HCT116 (cell line): ENCODE measurements around the gene RELL1. TPM values are rescaled to one million over a fixed set of nuclear protein-coding genes. Genes with fewer than 3 reads are reported as not detected.

Source experiments
- ATAC-seq: fragments of 200-7000 bp; cut with Tn5 transposase; 2 replicates; pipeline ENCODE4 v1.9.1; 2020; ENCODE audit warnings: mild to moderate bottlenecking, moderate library complexity
- BruUV-seq: library from RNA; stranded (reverse); fragments of 400-500 nt; replicated peaks from 2 replicates; lab custom pipeline; 2021; lab: Mats Ljungman, UMichigan
- CTCF ChIA-PET: fragments of 300-600 bp; sonication (Branson Sonifier 250); formaldehyde crosslinking; loops from one replicate; lab custom pipeline; 2021; ENCODE audit warnings: antibody characterized with exemption; lab: Charles Lee
- POLR2A ChIA-PET: fragments of 300-600, 350-600 bp; sonication (Branson Sonifier 250); formaldehyde crosslinking; loops from one replicate; lab custom pipeline; 2021; ENCODE audit warnings: antibody characterized with exemption; lab: Charles Lee
- RAD21 ChIA-PET, 2 experiments: fragments of 300-600 bp; sonication (Branson Sonifier 250); formaldehyde crosslinking; loops; one replicate each; lab custom pipeline; 2023; ENCODE audit warnings: low total read pairs in 2 of 2; ENCODE audit not compliant: uncharacterized antibody in 2 of 2, unreplicated experiment in 2 of 2, low non-redundant PET in 1 of 2; lab: Charles Lee
- DNase-seq: peaks from one replicate; pipeline ENCODE4 v3.0.0-alpha.2; 2010; ENCODE audit warnings: low read depth, low spot score
- H2AFZ ChIP-seq: fragments of 200-600 bp; shearing (Covaris generic), sonication (generic); 2 replicates; pipeline ENCODE4 v1.6.1; 2017; ENCODE audit warnings: low read depth, mixed run types, mixed read lengths, antibody characterized with exemption, low read length; ENCODE audit not compliant: poor library complexity, severe bottlenecking
- H3K27ac ChIP-seq: 2 replicates; pipeline ENCODE4 v1.5.1; 2012; ENCODE audit warnings: low read depth, low read length
- H3K27me3 ChIP-seq: fragments of 200-600 bp; sonication (generic); 2 replicates; pipeline ENCODE4 v1.6.1; 2016; ENCODE audit warnings: mixed run types, low read length, mixed read lengths; ENCODE audit not compliant: insufficient read depth
- H3K36me3 ChIP-seq, 2 experiments: fragments of 200-500 bp in 1 of 2; fragments of 200-600 bp in 1 of 2; sonication (Bioruptor generic) in 1 of 2; sonication (generic) in 1 of 2; 2 replicates each; pipeline versions ENCODE4 v1.5.1 to v1.6.1; 2014 to 2016; ENCODE audit warnings: low read length in 2 of 2, inconsistent platforms in 1 of 2, mixed read lengths in 1 of 2, mixed run types in 1 of 2; ENCODE audit not compliant: insufficient read depth in 2 of 2, control insufficient read depth in 1 of 2
- H3K4me1 ChIP-seq, 2 experiments: fragments of 200-600 bp in 1 of 2; sonication (generic) in 1 of 2; 2 replicates each; pipeline versions ENCODE4 v1.5.1 to v1.6.1; 2012 to 2017; ENCODE audit warnings: low read length in 2 of 2, inconsistent platforms in 1 of 2, mild to moderate bottlenecking in 1 of 2, mixed read lengths in 1 of 2, mixed run types in 1 of 2, moderate library complexity in 1 of 2; ENCODE audit not compliant: insufficient read depth in 2 of 2, control insufficient read depth in 1 of 2
- H3K4me2 ChIP-seq: fragments of 200-600 bp; sonication (generic); 2 replicates; pipeline ENCODE4 v1.6.1; 2017; ENCODE audit warnings: mixed run types, low read length, mixed read lengths
- H3K4me3 ChIP-seq, 2 experiments: fragments of 200-600 bp in 1 of 2; sonication (generic) in 1 of 2; replicated peaks in 1 of 2; 2 replicates each; pipeline ENCODE4 v1.5.1; 2011 to 2016; ENCODE audit warnings: low read length in 2 of 2, control low read depth in 1 of 2, low read depth in 1 of 2, mild to moderate bottlenecking in 1 of 2, mixed read lengths in 1 of 2, mixed run types in 1 of 2
- H3K79me2 ChIP-seq: fragments of 200-600 bp; sonication (generic); 2 replicates; pipeline ENCODE4 v1.6.1; 2017; ENCODE audit warnings: mild to moderate bottlenecking, mixed run types, low read length, moderate library complexity, mixed read lengths; ENCODE audit not compliant: insufficient read depth
- H3K9ac ChIP-seq: fragments of 200-600 bp; sonication (generic); 2 replicates; pipeline ENCODE4 v1.6.1; 2016; ENCODE audit warnings: low read length, mixed read lengths
- H3K9me2 ChIP-seq: fragments of 200-600 bp; sonication (generic), shearing (Covaris generic); 2 replicates; pipeline ENCODE4 v1.6.1; 2017; ENCODE audit warnings: mixed run types, mild to moderate bottlenecking, moderate library complexity; ENCODE audit not compliant: insufficient read depth
- H3K9me3 ChIP-seq, 2 experiments: fragments of 200-500 bp in 1 of 2; fragments of 200-600 bp in 1 of 2; sonication (Bioruptor generic) in 1 of 2; sonication (generic) in 1 of 2; 2 replicates each; pipeline ENCODE4 v1.6.1; 2014 to 2017; ENCODE audit warnings: low read length in 2 of 2, mixed read lengths in 2 of 2, inconsistent platforms in 1 of 2, low read depth in 1 of 2, mild to moderate bottlenecking in 1 of 2, mixed run types in 1 of 2, moderate library complexity in 1 of 2; ENCODE audit not compliant: control insufficient read depth in 1 of 2, insufficient read depth in 1 of 2
- H4K20me1 ChIP-seq: fragments of 200-600 bp; sonication (generic), shearing (Covaris generic); 2 replicates; pipeline ENCODE4 v1.6.1; 2017; ENCODE audit warnings: mixed run types, mild to moderate bottlenecking, moderate library complexity; ENCODE audit not compliant: insufficient read depth
- CBX3 ChIP-seq: IDR thresholded peaks from 2 replicates; pipeline ENCODE4 v1.6.1; 2012; ENCODE audit warnings: low read depth
- CEBPB ChIP-seq: IDR thresholded peaks from 2 replicates; pipeline ENCODE4 v1.6.1; 2012; ENCODE audit warnings: low read depth
- EGR1 ChIP-seq: IDR thresholded peaks from 2 replicates; pipeline ENCODE4 v1.6.1; 2012; ENCODE audit warnings: low read depth
- EZH2phosphoT487 ChIP-seq: fragments of 200-600 bp; IDR thresholded peaks from 2 replicates; pipeline ENCODE4 v1.6.1; 2018; ENCODE audit warnings: antibody characterized with exemption, borderline replicate concordance
- JUND ChIP-seq: IDR thresholded peaks from 2 replicates; pipeline ENCODE4 v1.6.1; 2012
- POLR2A ChIP-seq: IDR thresholded peaks from 2 replicates; pipeline ENCODE4 v1.7.0; 2011; ENCODE audit warnings: borderline replicate concordance; ENCODE audit not compliant: insufficient read depth, insufficient read length; ENCODE audit errors: extremely low read depth
- POLR2AphosphoS5 ChIP-seq: IDR thresholded peaks from 2 replicates; pipeline ENCODE4 v1.6.1; 2011; ENCODE audit warnings: mild to moderate bottlenecking, low read depth, low read length, moderate library complexity
- RAD21 ChIP-seq: IDR thresholded peaks from 2 replicates; pipeline ENCODE4 v1.6.1; 2012; ENCODE audit warnings: low read depth, mild to moderate bottlenecking
- SIN3A ChIP-seq: IDR thresholded peaks from 2 replicates; pipeline ENCODE4 v1.6.1; 2012; ENCODE audit warnings: low read depth
- YY1 ChIP-seq: IDR thresholded peaks from 2 replicates; pipeline ENCODE4 v1.6.1; 2011; ENCODE audit warnings: low read length, low read depth, moderate library complexity, mild to moderate bottlenecking; ENCODE audit not compliant: insufficient replicate concordance; ENCODE audit errors: extremely low read depth
- ZFX ChIP-seq: fragments of 450-650 bp; IDR thresholded peaks from 2 replicates; pipeline ENCODE4 v1.6.1; 2017
- ZNF274 ChIP-seq: fragments of 200-500 bp; sonication (Bioruptor generic); IDR thresholded peaks from 2 replicates; pipeline ENCODE4 v1.6.1; 2014; ENCODE audit warnings: mild to moderate bottlenecking, low read depth, low read length, inconsistent platforms
- intact Hi-C: fragments of 100-400 bp; cut with micrococcal nuclease; formaldehyde crosslinking; loops from 2 replicates; pipeline ENCODE4 v1.10.0; 2022
- total RNA-seq: library from RNA; stranded (reverse); gene quantifications from one replicate; pipeline ENCODE4 v1.2.1, GENCODE V29; 2021; ENCODE audit not compliant: unreplicated experiment
- TF ChIP-seq, protein P1 (sequence below), 3 experiments: fragments of 200-600 bp in 1 of 3; sonication (generic) in 1 of 3; IDR thresholded peaks in 2 of 3; conservative IDR thresholded peaks in 1 of 3; 2 replicates each; pipeline ENCODE4 v1.5.1; 2012 to 2017; ENCODE audit warnings: low read depth in 2 of 3, low read length in 2 of 3, antibody characterized with exemption in 1 of 3, borderline replicate concordance in 1 of 3, control low read depth in 1 of 3, mild to moderate bottlenecking in 1 of 3, mixed read lengths in 1 of 3, mixed run types in 1 of 3, moderate library complexity in 1 of 3; ENCODE audit not compliant: insufficient read depth in 1 of 3
- TF ChIP-seq, protein P2 (sequence below): IDR thresholded peaks from 2 replicates; pipeline ENCODE4 v1.6.1; 2012

Gene RELL1
- total RNA-seq, 1 experiment from 2014 or later = 30.2 TPM

DNA sequence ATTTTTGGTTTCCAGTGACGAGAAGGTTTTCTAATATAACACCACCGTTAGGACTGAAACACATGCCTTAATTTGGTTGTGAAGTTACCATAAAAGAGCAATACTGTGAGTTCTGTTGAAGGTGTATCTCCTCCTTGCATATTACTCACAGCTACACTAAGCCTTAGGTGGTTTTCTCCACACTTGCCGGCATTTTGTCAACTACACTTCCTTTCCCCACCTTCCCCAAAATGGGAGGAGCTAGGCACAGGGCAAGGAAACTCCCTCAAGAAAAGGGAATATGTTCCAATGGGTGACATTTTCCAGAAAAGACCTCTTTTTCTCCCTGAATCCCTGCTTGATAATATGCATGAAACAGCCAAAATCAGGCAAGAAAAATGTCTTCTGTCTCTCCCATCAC lies 44.8 kb downstream of the RELL1 start:
- Histone ChIP-seq H3K27me3 (no peaks in the 10 kb centered on the region), H3K27ac (no peak overlapping the region), H3K4me2 (no peak overlapping the region), H2AFZ (no peak overlapping the region), H3K36me3 (no peaks in the 10 kb centered on the region), H3K9ac (no peak overlapping the region), H3K9me3 (no peaks in the 10 kb centered on the region), H3K4me3 (no peak overlapping the region), H3K4me1 (no peaks in the 10 kb centered on the region), H3K9me2 (no peaks in the 10 kb centered on the region), H3K79me2 (no peaks in the 10 kb centered on the region), H4K20me1 (no peaks in the 10 kb centered on the region)
- ATAC-seq (no peak), DNase-seq (no peak)
- POLR2A ChIA-PET = no interaction called here
- RAD21 ChIA-PET = no interaction called here
- CTCF ChIA-PET = no interaction called here
- intact Hi-C loops = no loop called here
- BruUV-seq = no TSS peak
- TF ChIP-seq, protein P1, sequence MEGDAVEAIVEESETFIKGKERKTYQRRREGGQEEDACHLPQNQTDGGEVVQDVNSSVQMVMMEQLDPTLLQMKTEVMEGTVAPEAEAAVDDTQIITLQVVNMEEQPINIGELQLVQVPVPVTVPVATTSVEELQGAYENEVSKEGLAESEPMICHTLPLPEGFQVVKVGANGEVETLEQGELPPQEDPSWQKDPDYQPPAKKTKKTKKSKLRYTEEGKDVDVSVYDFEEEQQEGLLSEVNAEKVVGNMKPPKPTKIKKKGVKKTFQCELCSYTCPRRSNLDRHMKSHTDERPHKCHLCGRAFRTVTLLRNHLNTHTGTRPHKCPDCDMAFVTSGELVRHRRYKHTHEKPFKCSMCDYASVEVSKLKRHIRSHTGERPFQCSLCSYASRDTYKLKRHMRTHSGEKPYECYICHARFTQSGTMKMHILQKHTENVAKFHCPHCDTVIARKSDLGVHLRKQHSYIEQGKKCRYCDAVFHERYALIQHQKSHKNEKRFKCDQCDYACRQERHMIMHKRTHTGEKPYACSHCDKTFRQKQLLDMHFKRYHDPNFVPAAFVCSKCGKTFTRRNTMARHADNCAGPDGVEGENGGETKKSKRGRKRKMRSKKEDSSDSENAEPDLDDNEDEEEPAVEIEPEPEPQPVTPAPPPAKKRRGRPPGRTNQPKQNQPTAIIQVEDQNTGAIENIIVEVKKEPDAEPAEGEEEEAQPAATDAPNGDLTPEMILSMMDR (IDR thresholded peaks at IDR 0.05 in 2 of 3, conservative IDR thresholded peaks at IDR 0.05 in 1 of 3; ENCODE audit: borderline replicate concordance in 1 of 3, insufficient read depth in 1 of 3, low read depth in 2 of 3, low read length in 2 of 3) = no peak
- TF ChIP-seq POLR2A = no peak
- no peak for TF ChIP-seq EZH2phosphoT487
- TF ChIP-seq RAD21 = no peak
- TF ChIP-seq ZFX = no peak
- TF ChIP-seq EGR1 = no peak
- TF ChIP-seq CBX3 = no peak
- TF ChIP-seq CEBPB = no peak
- TF ChIP-seq JUND = no peak
- TF ChIP-seq POLR2AphosphoS5 = no peak
- TF ChIP-seq SIN3A = no peak
- TF ChIP-seq, protein P2, sequence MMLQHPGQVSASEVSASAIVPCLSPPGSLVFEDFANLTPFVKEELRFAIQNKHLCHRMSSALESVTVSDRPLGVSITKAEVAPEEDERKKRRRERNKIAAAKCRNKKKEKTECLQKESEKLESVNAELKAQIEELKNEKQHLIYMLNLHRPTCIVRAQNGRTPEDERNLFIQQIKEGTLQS = no peak
- TF ChIP-seq ZNF274 = no peak
- no peak for TF ChIP-seq YY1
